Activated T-cell treated with anti-CD3 and anti-CD28 coated beads, Interleukin-2, amount 50 U/mL, for 4 hours (primary cell): ENCODE results near the gene ESX1. TPM values are rescaled to one million over a fixed set of nuclear protein-coding genes. Genes with fewer than 3 reads are reported as not detected.
"Not testable (repeated sequence)": the region's sequence is repeated elsewhere in the genome, so short reads cannot be mapped to it uniquely, and the experiment has no call there.

ENCODE experiments used
- ATAC-seq, 2 donors: fragments of 200-7000 bp; cut with Tn5 transposase; one replicate each; pipeline ENCODE4 v1.10.0; 2021
- DNase-seq: peaks from one replicate; pipeline ENCODE4 v3.0.0-alpha.2; 2020
- H3K27me3 Mint-ChIP-seq: one replicate; pipeline ENCODE4 v1.8.0; 2021; ENCODE audit warnings: low read depth, mixed read lengths
- H3K36me3 Mint-ChIP-seq: one replicate; pipeline ENCODE4 v1.8.0; 2022; ENCODE audit warnings: mixed read lengths; ENCODE audit not compliant: insufficient read depth
- H3K4me1 Mint-ChIP-seq: one replicate; pipeline ENCODE4 v1.8.0; 2021; ENCODE audit warnings: low read depth, mixed read lengths
- H3K4me3 Mint-ChIP-seq: one replicate; pipeline ENCODE4 v1.8.0; 2021; ENCODE audit warnings: mild to moderate bottlenecking, moderate library complexity, mixed read lengths
- H3K9me3 Mint-ChIP-seq: one replicate; pipeline ENCODE4 v1.8.0; 2021; ENCODE audit warnings: mixed read lengths
- total RNA-seq, 3 donors: library from RNA; stranded (reverse); gene quantifications; one replicate each; pipeline ENCODE4 v1.2.1, GENCODE V29; 2021

ESX1 gene
- total RNA-seq, 3 donors from 2014 or later, result not detected

DNA sequence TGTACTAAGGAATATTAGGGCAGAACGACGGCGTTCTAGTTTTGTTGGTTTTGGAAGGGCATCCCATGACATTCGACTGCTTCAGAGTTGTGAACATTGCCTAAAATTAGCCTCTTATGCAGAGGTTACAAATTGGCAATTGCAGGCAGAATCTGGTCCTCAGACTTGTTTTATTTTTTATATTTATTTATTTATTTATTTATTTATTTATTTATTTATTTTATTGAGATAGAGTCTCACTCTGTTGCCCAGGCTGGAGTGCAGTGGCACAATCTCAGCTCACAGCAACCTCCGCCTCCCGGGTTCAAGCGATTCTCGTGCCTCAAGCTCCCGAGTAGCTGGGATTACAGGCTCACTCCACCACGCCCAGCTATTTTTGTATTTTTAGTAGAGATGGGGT, 24.7 kb downstream of the ESX1 start:
- ATAC-seq, H3K27me3 Mint-ChIP-seq: not testable (repeated sequence)

DNA sequence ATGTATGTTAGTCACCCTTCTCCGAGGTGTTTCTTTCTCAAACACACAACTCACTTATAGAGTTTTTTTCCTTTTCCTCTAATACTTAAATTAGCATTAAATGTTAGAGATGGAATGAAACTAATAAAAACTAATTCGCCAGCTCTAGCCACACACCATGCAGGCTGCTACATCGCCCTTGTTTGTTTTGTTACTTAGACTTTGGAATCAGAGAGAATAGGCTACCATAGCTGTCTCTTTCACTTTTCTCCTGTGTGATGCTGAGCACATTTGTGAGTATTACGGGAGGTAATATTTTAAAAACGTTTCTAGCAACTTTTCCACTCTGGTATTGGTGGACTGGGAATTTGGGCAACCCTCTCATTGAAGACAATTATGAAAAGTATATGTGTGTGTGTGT, 43.5 kb downstream of the ESX1 start:
- ATAC-seq, result no peak
- no peaks in the 10 kb centered on the region for H3K4me1 Mint-ChIP-seq
- no peak for DNase-seq
- no peaks in the 10 kb centered on the region for H3K9me3 Mint-ChIP-seq
- H3K36me3 Mint-ChIP-seq, result no peaks in the 10 kb centered on the region
- H3K27me3 Mint-ChIP-seq, result no peaks in the 10 kb centered on the region
- H3K4me3 Mint-ChIP-seq, result no peak overlapping the region

More for the DNA sequence above, 24.7 kb downstream of the ESX1 start:
- H3K4me1 Mint-ChIP-seq, H3K4me3 Mint-ChIP-seq, H3K9me3 Mint-ChIP-seq, DNase-seq, H3K36me3 Mint-ChIP-seq: not testable (repeated sequence)

DNA sequence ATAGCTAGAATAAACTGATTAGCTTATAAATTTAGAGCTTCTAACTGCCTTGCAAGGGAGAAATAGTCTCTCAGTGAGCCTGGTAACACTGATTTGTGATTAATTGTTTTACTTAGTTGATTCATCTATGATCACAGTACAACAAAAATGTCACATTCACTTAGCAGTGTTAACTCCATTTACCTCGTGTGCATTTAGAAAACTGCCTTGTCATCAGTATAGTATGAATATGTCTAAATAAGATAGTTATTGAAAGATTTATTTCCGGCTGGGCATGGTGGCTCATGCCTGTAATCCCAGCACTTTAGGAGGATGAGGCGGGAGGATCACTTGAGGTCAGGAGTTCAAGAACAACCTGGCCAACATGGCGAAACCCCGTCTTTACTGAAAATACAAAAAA, 49.2 kb downstream of the ESX1 start:
- Mint-ChIP-seq H3K27me3 (no peaks in the 10 kb centered on the region), H3K4me1 (no peaks in the 10 kb centered on the region), H3K9me3 (no peaks in the 10 kb centered on the region), H3K36me3 (peaks cover 1% of the 10 kb centered on the region), H3K4me3 (no peak overlapping the region)
- ATAC-seq, result no peak
- no peak for DNase-seq

Other genes starting within 250 kb of the ESX1 start
- gene H2BW1, start 241.2 kb downstream of the ESX1 start, total RNA-seq, result not detected
- not detected for gene H2BW2, start 215.0 kb downstream of the ESX1 start, total RNA-seq
- 1 to 10 TPM in 1 of 3 donors, under 1 TPM in 2; 0.74 to 1.5 (median 0.92) TPM for gene TMSB15C, start 178.7 kb downstream of the ESX1 start, total RNA-seq
- under 1 TPM; 0.49 to 0.86 (median 0.55) TPM for gene ZCCHC18, start 142.4 kb downstream of the ESX1 start, total RNA-seq
- gene SLC25A53, start 97.9 kb downstream of the ESX1 start, total RNA-seq, result 1 to 10 TPM; 3.2 to 4.4 (median 4.2) TPM
- 1 to 10 TPM; 8.0 to 8.2 (median 8.1) TPM for gene FAM199X, start 88.5 kb downstream of the ESX1 start, total RNA-seq